ENCODE measurements around the gene CCDC175. TPM values are rescaled to one million over a fixed set of nuclear protein-coding genes. Genes with fewer than 3 reads are reported as not detected.

The CCDC175 gene
- total and polyA plus RNA-seq, 9 donors, result not detected

GRCh38 chr14:59583755-59584154 lies 7.1 kb upstream of the CCDC175 start:
- no peak overlapping the region for H3K4me3 ChIP-seq (ENCODE audit: low read length)
- H3K4me1 ChIP-seq (ENCODE audit: control insufficient read depth, insufficient read depth, low read length), result no peaks in the 10 kb centered on the region
- H3K27me3 ChIP-seq (ENCODE audit: control insufficient read depth, insufficient read depth, low read length), result no peaks in the 10 kb centered on the region
- H3K27ac ChIP-seq (ENCODE audit: low read length), result no peak overlapping the region
- DNase-seq, result peak; percentile 31
- H3K9me3 ChIP-seq (replicated peaks; ENCODE audit: control insufficient read depth, low read depth, low read length), result no peaks in the 10 kb centered on the region
- WGBS (ENCODE audit: insufficient coverage), result 12% methylated on average over 2 of the region's 2 CpGs
- no peaks in the 10 kb centered on the region for H3K36me3 ChIP-seq (ENCODE audit: control insufficient read depth, insufficient read depth, low read length)

GRCh38 chr14:59582845-59583509 lies 6.4 kb upstream of the CCDC175 start:
- Histone ChIP-seq H3K4me3 (ENCODE audit: low read length) (no peak overlapping the region), H3K4me1 (ENCODE audit: control insufficient read depth, insufficient read depth, low read length) (no peaks in the 10 kb centered on the region), H3K27me3 (ENCODE audit: control insufficient read depth, insufficient read depth, low read length) (no peaks in the 10 kb centered on the region), H3K36me3 (ENCODE audit: control insufficient read depth, insufficient read depth, low read length) (no peaks in the 10 kb centered on the region), H3K27ac (ENCODE audit: low read length) (no peak overlapping the region), H3K9me3 (replicated peaks; ENCODE audit: control insufficient read depth, low read depth, low read length) (no peaks in the 10 kb centered on the region)
- peak; percentile 53 for DNase-seq
- WGBS (ENCODE audit: insufficient coverage), result 89% methylated on average over 12 of the region's 23 CpGs

GRCh38 chr14:59582161-59582560 lies 5.5 kb upstream of the CCDC175 start:
- no peaks in the 10 kb centered on the region for H3K4me1 ChIP-seq (ENCODE audit: control insufficient read depth, insufficient read depth, low read length)
- no peaks in the 10 kb centered on the region for H3K36me3 ChIP-seq (ENCODE audit: control insufficient read depth, insufficient read depth, low read length)
- no CpG with 5 or more reads among the region's 3 CpGs for WGBS (ENCODE audit: insufficient coverage)
- no peaks in the 10 kb centered on the region for H3K9me3 ChIP-seq (replicated peaks; ENCODE audit: control insufficient read depth, low read depth, low read length)
- H3K27ac ChIP-seq (ENCODE audit: low read length), result no peak overlapping the region
- H3K27me3 ChIP-seq (ENCODE audit: control insufficient read depth, insufficient read depth, low read length), result no peaks in the 10 kb centered on the region
- H3K4me3 ChIP-seq (ENCODE audit: low read length), result no peak overlapping the region
- DNase-seq, result no peak

- Histone ChIP-seq H3K4me3 (ENCODE audit: low read length) (no peak overlapping the region), H3K4me1 (ENCODE audit: control insufficient read depth, insufficient read depth, low read length) (peaks cover 4% of the 10 kb centered on the region), H3K36me3 (ENCODE audit: control insufficient read depth, insufficient read depth, low read length) (no peaks in the 10 kb centered on the region), H3K9me3 (replicated peaks; ENCODE audit: control insufficient read depth, low read depth, low read length) (no peaks in the 10 kb centered on the region), H3K27ac (ENCODE audit: low read length) (no peak overlapping the region), H3K27me3 (ENCODE audit: control insufficient read depth, insufficient read depth, low read length) (peaks cover 7% of the 10 kb centered on the region)
- 60% methylated on average over 1 of the region's 2 CpGs for WGBS (ENCODE audit: insufficient coverage)
- no peak for DNase-seq
Observed at GRCh38 chr14:59580911-59581310, 4.3 kb upstream of the CCDC175 start.

- no peaks in the 10 kb centered on the region for H3K27me3 ChIP-seq (ENCODE audit: control insufficient read depth, insufficient read depth, low read length)
- DNase-seq, result peak; percentile 32
- no peaks in the 10 kb centered on the region for H3K4me1 ChIP-seq (ENCODE audit: control insufficient read depth, insufficient read depth, low read length)
- no peak overlapping the region for H3K27ac ChIP-seq (ENCODE audit: low read length)
- H3K4me3 ChIP-seq (ENCODE audit: low read length), result no peak overlapping the region
- no peaks in the 10 kb centered on the region for H3K36me3 ChIP-seq (ENCODE audit: control insufficient read depth, insufficient read depth, low read length)
- H3K9me3 ChIP-seq (replicated peaks; ENCODE audit: control insufficient read depth, low read depth, low read length), result no peaks in the 10 kb centered on the region
Observed at GRCh38 chr14:59570122-59570521, 6.5 kb downstream of the CCDC175 start.

- no peaks in the 10 kb centered on the region for H3K27me3 ChIP-seq (ENCODE audit: control insufficient read depth, insufficient read depth, low read length)
- 81% methylated on average over 2 of the region's 3 CpGs for WGBS (ENCODE audit: insufficient coverage)
- H3K4me1 ChIP-seq (ENCODE audit: control insufficient read depth, insufficient read depth, low read length), result no peaks in the 10 kb centered on the region
- no peaks in the 10 kb centered on the region for H3K36me3 ChIP-seq (ENCODE audit: control insufficient read depth, insufficient read depth, low read length)
- no peaks in the 10 kb centered on the region for H3K9me3 ChIP-seq (replicated peaks; ENCODE audit: control insufficient read depth, low read depth, low read length)
- H3K27ac ChIP-seq (ENCODE audit: low read length), result no peak overlapping the region
- DNase-seq, result no peak
- no peak overlapping the region for H3K4me3 ChIP-seq (ENCODE audit: low read length)
Observed at GRCh38 chr14:59566725-59567124, 9.9 kb downstream of the CCDC175 start.

GRCh38 chr14:59566296-59566695 lies 10.3 kb downstream of the CCDC175 start:
- no peaks in the 10 kb centered on the region for H3K36me3 ChIP-seq (ENCODE audit: control insufficient read depth, insufficient read depth, low read length)
- no peaks in the 10 kb centered on the region for H3K9me3 ChIP-seq (replicated peaks; ENCODE audit: control insufficient read depth, low read depth, low read length)
- no peak overlapping the region for H3K27ac ChIP-seq (ENCODE audit: low read length)
- no peaks in the 10 kb centered on the region for H3K4me1 ChIP-seq (ENCODE audit: control insufficient read depth, insufficient read depth, low read length)
- no peaks in the 10 kb centered on the region for H3K27me3 ChIP-seq (ENCODE audit: control insufficient read depth, insufficient read depth, low read length)
- 43% methylated on average over 1 of the region's 1 CpG for WGBS (ENCODE audit: insufficient coverage)
- no peak overlapping the region for H3K4me3 ChIP-seq (ENCODE audit: low read length)
- DNase-seq, result no peak

GRCh38 chr14:59565087-59565486 lies 11.5 kb downstream of the CCDC175 start:
- no peak for DNase-seq
- Histone ChIP-seq H3K27me3 (ENCODE audit: control insufficient read depth, insufficient read depth, low read length) (no peaks in the 10 kb centered on the region), H3K27ac (ENCODE audit: low read length) (no peak overlapping the region), H3K4me3 (ENCODE audit: low read length) (no peak overlapping the region), H3K9me3 (replicated peaks; ENCODE audit: control insufficient read depth, low read depth, low read length) (no peaks in the 10 kb centered on the region), H3K36me3 (ENCODE audit: control insufficient read depth, insufficient read depth, low read length) (no peaks in the 10 kb centered on the region), H3K4me1 (ENCODE audit: control insufficient read depth, insufficient read depth, low read length) (no peaks in the 10 kb centered on the region)
- WGBS (ENCODE audit: insufficient coverage), result 60% methylated on average over 1 of the region's 1 CpG

GRCh38 chr14:59564366-59564765 lies 12.2 kb downstream of the CCDC175 start:
- no peak for DNase-seq
- H3K4me1 ChIP-seq (ENCODE audit: control insufficient read depth, insufficient read depth, low read length), result no peaks in the 10 kb centered on the region
- 46% methylated on average over 2 of the region's 2 CpGs for WGBS (ENCODE audit: insufficient coverage)
- H3K27ac ChIP-seq (ENCODE audit: low read length), result no peak overlapping the region
- H3K4me3 ChIP-seq (ENCODE audit: low read length), result no peak overlapping the region
- H3K36me3 ChIP-seq (ENCODE audit: control insufficient read depth, insufficient read depth, low read length), result no peaks in the 10 kb centered on the region
- H3K9me3 ChIP-seq (replicated peaks; ENCODE audit: control insufficient read depth, low read depth, low read length), result no peaks in the 10 kb centered on the region
- H3K27me3 ChIP-seq (ENCODE audit: control insufficient read depth, insufficient read depth, low read length), result no peaks in the 10 kb centered on the region

GRCh38 chr14:59547310-59547709 lies 29.3 kb downstream of the CCDC175 start:
- WGBS (ENCODE audit: insufficient coverage), result no CpG with 5 or more reads among the region's 2 CpGs
- no peak for DNase-seq
- H3K9me3 ChIP-seq (replicated peaks; ENCODE audit: control insufficient read depth, low read depth, low read length), result no peaks in the 10 kb centered on the region
- H3K27ac ChIP-seq (ENCODE audit: low read length), result no peak overlapping the region
- H3K36me3 ChIP-seq (ENCODE audit: control insufficient read depth, insufficient read depth, low read length), result no peaks in the 10 kb centered on the region
- H3K4me1 ChIP-seq (ENCODE audit: control insufficient read depth, insufficient read depth, low read length), result no peaks in the 10 kb centered on the region
- H3K27me3 ChIP-seq (ENCODE audit: control insufficient read depth, insufficient read depth, low read length), result no peaks in the 10 kb centered on the region
- H3K4me3 ChIP-seq (ENCODE audit: low read length), result no peak overlapping the region

- H3K4me1 ChIP-seq (ENCODE audit: control insufficient read depth, insufficient read depth, low read length), result no peaks in the 10 kb centered on the region
- H3K4me3 ChIP-seq (ENCODE audit: low read length), result no peak overlapping the region
- H3K9me3 ChIP-seq (replicated peaks; ENCODE audit: control insufficient read depth, low read depth, low read length), result no peaks in the 10 kb centered on the region
- DNase-seq, result no peak
- H3K27ac ChIP-seq (ENCODE audit: low read length), result no peak overlapping the region
- no peaks in the 10 kb centered on the region for H3K27me3 ChIP-seq (ENCODE audit: control insufficient read depth, insufficient read depth, low read length)
- WGBS (ENCODE audit: insufficient coverage), result 91% methylated on average over 5 of the region's 7 CpGs
- H3K36me3 ChIP-seq (ENCODE audit: control insufficient read depth, insufficient read depth, low read length), result no peaks in the 10 kb centered on the region
Observed at GRCh38 chr14:59543873-59544272, 32.7 kb downstream of the CCDC175 start.
